MCF 10A (cell line): ENCODE measurements around the gene FILIP1L. TPM values are rescaled to one million over a fixed set of nuclear protein-coding genes. Genes with fewer than 3 reads are reported as not detected.

Experiments
- BruUV-seq: library from RNA; stranded (reverse); fragments of 400-500 nt; replicated peaks from 2 replicates; lab custom pipeline; 2021; lab: Mats Ljungman, UMichigan
- CTCF ChIA-PET: fragments of 300-600 bp; sonication (Branson Sonifier 250); formaldehyde crosslinking; extraction: SDS; loops from one replicate; lab custom pipeline; 2021; ENCODE audit warnings: antibody characterized with exemption, inconsistent platforms; lab: Yijun Ruan, JAX
- POLR2A ChIA-PET: fragments of 300-600, 350-650 bp; sonication (Branson Sonifier 250); formaldehyde crosslinking; extraction: SDS; loops from one replicate; lab custom pipeline; 2020; ENCODE audit warnings: antibody characterized with exemption, inconsistent platforms; lab: Yijun Ruan, JAX
- DNase-seq: peaks from one replicate; pipeline ENCODE4 v3.0.0-alpha.2; 2018; ENCODE audit not compliant: unreplicated experiment
- H3K27ac Mint-ChIP-seq: one replicate; pipeline ENCODE4 v1.8.0; 2022; ENCODE audit warnings: mild to moderate bottlenecking, low read depth, mixed read lengths; ENCODE audit not compliant: unreplicated experiment
- H3K27me3 Mint-ChIP-seq: one replicate; pipeline ENCODE4 v1.8.0; 2022; ENCODE audit warnings: mixed read lengths; ENCODE audit not compliant: insufficient read depth, unreplicated experiment
- H3K36me3 Mint-ChIP-seq: one replicate; pipeline ENCODE4 v1.8.0; 2022; ENCODE audit warnings: mild to moderate bottlenecking, moderate library complexity, mixed read lengths; ENCODE audit not compliant: insufficient read depth, unreplicated experiment
- H3K4me1 Mint-ChIP-seq: one replicate; pipeline ENCODE4 v1.8.0; 2022; ENCODE audit warnings: mixed read lengths; ENCODE audit not compliant: insufficient read depth, unreplicated experiment
- H3K4me3 Mint-ChIP-seq: one replicate; pipeline ENCODE4 v1.8.0; 2022; ENCODE audit warnings: mild to moderate bottlenecking, moderate library complexity, mixed read lengths; ENCODE audit not compliant: unreplicated experiment
- H3K9me3 Mint-ChIP-seq: one replicate; pipeline ENCODE4 v1.8.0; 2022; ENCODE audit warnings: mixed read lengths; ENCODE audit not compliant: unreplicated experiment
- intact Hi-C: fragments of 100-400 bp; cut with micrococcal nuclease; formaldehyde crosslinking; loops from 2 replicates; pipeline ENCODE4 v1.14.1; 2022
- total RNA-seq: library from RNA; stranded (reverse); gene quantifications from 2 replicates; pipeline ENCODE4 v1.2.3, GENCODE V29; 2022
- TF ChIP-seq, protein P1 (sequence below): fragments of 200-600 bp; IDR thresholded peaks from one replicate; pipeline ENCODE4 v1.8.0; 2022; ENCODE audit warnings: antibody characterized with exemption, mild to moderate bottlenecking; ENCODE audit not compliant: unreplicated experiment

The FILIP1L gene
- total RNA-seq, 1 experiment from 2014 or later, result 2.4 TPM

DNA sequence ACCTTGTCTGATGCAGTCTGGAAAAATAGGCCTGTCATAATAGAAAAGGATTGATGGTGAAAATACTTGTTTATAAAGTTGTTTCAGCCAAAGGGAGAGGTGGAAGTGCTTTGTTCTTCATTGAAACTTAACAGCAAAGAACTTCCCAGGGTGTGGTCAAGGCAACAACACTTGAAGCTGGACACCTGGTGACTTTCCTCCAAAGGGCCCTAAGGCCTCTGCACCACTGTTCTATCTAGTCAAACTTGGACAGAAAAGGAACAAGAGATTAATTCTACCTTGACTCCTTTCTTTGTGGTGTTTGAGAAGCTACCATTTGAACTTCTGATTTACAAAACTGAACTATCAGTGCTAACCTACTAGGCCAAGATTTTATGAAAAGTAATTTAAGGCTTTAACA, 194.6 kb downstream of the FILIP1L start:
- no TSS peak for BruUV-seq
- Mint-ChIP-seq H3K36me3 (no peaks in the 10 kb centered on the region), H3K4me1 (peaks cover 19% of the 10 kb centered on the region), H3K27ac (peak overlapping the region; percentile 85), H3K4me3 (no peak overlapping the region), H3K9me3 (no peaks in the 10 kb centered on the region), H3K27me3 (no peaks in the 10 kb centered on the region)
- CTCF ChIA-PET, result interaction anchor here (0.9 to 1.5 kb wide), 2 partner anchors 24 to 33 kb away, joined by 3 read pairs; no protein-coding TSS in a partner anchor
- DNase-seq, result no peak
- POLR2A ChIA-PET, result interaction anchor here (1.1 to 2.1 kb wide), 7 partner anchors 8 to 60 kb away, joined by 3 to 10 read pairs (median 6); no protein-coding TSS in a partner anchor
- TF ChIP-seq, protein P1, sequence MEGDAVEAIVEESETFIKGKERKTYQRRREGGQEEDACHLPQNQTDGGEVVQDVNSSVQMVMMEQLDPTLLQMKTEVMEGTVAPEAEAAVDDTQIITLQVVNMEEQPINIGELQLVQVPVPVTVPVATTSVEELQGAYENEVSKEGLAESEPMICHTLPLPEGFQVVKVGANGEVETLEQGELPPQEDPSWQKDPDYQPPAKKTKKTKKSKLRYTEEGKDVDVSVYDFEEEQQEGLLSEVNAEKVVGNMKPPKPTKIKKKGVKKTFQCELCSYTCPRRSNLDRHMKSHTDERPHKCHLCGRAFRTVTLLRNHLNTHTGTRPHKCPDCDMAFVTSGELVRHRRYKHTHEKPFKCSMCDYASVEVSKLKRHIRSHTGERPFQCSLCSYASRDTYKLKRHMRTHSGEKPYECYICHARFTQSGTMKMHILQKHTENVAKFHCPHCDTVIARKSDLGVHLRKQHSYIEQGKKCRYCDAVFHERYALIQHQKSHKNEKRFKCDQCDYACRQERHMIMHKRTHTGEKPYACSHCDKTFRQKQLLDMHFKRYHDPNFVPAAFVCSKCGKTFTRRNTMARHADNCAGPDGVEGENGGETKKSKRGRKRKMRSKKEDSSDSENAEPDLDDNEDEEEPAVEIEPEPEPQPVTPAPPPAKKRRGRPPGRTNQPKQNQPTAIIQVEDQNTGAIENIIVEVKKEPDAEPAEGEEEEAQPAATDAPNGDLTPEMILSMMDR, result no peak
- intact Hi-C loops, result loop anchor here (5.0 kb wide), 1 partner anchor 72 kb away; no protein-coding TSS in a partner anchor

- H3K27ac Mint-ChIP-seq, result no peak overlapping the region
- no peaks in the 10 kb centered on the region for H3K27me3 Mint-ChIP-seq
- intact Hi-C loops, result no loop called here
- BruUV-seq, result no TSS peak
- H3K9me3 Mint-ChIP-seq, result no peaks in the 10 kb centered on the region
- CTCF ChIA-PET, result interaction anchor here (0.7 to 1.5 kb wide), 4 partner anchors 8 to 76 kb away, joined by 3 read pairs; no protein-coding TSS in a partner anchor
- DNase-seq, result no peak
- no peaks in the 10 kb centered on the region for H3K36me3 Mint-ChIP-seq
- POLR2A ChIA-PET, result interaction anchor here (1.6 to 2.1 kb wide), 3 partner anchors 9 to 17 kb away, joined by 3 to 7 read pairs (median 6); no protein-coding TSS in a partner anchor
- no peak overlapping the region for H3K4me3 Mint-ChIP-seq
- TF ChIP-seq, protein P1, result no peak
- peaks cover 25% of the 10 kb centered on the region for H3K4me1 Mint-ChIP-seq
These were observed 195.6 kb downstream of the FILIP1L start for GRCh38 chr3:99918715-99919114.

- H3K27me3 Mint-ChIP-seq, result no peaks in the 10 kb centered on the region
- POLR2A ChIA-PET, result interaction anchor here (0.6 to 2.7 kb wide), 2 partner anchors 10 to 434 kb away, joined by 3 to 10 read pairs; no protein-coding TSS in a partner anchor
- CTCF ChIA-PET, result interaction anchor here (0.9 kb wide), 1 partner anchor 9 kb away, joined by 3 read pairs; no protein-coding TSS in a partner anchor
- intact Hi-C loops, result no loop called here
- H3K36me3 Mint-ChIP-seq, result no peaks in the 10 kb centered on the region
- BruUV-seq, result no TSS peak
- TF ChIP-seq, protein P1, result no peak
- no peak overlapping the region for H3K27ac Mint-ChIP-seq
- no peak for DNase-seq
- no peak overlapping the region for H3K4me3 Mint-ChIP-seq
- H3K4me1 Mint-ChIP-seq, result peaks cover 29% of the 10 kb centered on the region
- H3K9me3 Mint-ChIP-seq, result no peaks in the 10 kb centered on the region
These were observed 198.3 kb downstream of the FILIP1L start for GRCh38 chr3:99915906-99916432.

DNA sequence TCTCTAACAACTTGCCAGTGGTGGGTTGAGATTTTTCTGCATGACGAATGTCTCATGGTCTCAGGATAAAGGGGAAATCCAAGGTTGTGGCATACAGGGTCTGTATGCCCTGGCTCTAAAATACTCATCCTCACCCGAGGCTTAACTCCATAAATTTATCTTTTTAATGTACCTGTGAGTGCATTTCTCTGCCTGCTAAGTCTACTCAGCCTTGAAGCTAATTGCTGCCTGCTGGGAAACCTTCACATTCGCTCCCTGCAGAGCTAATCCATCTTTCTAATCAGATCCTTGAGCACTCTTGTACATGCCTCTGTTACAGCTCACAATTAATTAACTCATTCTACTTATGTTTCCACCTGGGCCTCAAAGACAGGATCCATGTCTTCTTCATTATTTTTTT, 202.9 kb downstream of the FILIP1L start:
- no peak overlapping the region for H3K4me3 Mint-ChIP-seq
- DNase-seq, result no peak
- H3K36me3 Mint-ChIP-seq, result peaks cover 5% of the 10 kb centered on the region
- H3K27ac Mint-ChIP-seq, result peak overlapping the region; percentile 78
- intact Hi-C loops, result no loop called here
- peaks cover 29% of the 10 kb centered on the region for H3K4me1 Mint-ChIP-seq
- no TSS peak for BruUV-seq
- TF ChIP-seq, protein P1, result no peak
- no peaks in the 10 kb centered on the region for H3K27me3 Mint-ChIP-seq
- no peaks in the 10 kb centered on the region for H3K9me3 Mint-ChIP-seq
- CTCF ChIA-PET, result no interaction called here
- POLR2A ChIA-PET, result interaction anchor here (0.7 to 1.9 kb wide), 5 partner anchors 8 to 862 kb away, joined by 3 to 8 read pairs (median 3); no protein-coding TSS in a partner anchor
